ENCODE data around the gene SHQ1. TPM values are rescaled to one million over a fixed set of nuclear protein-coding genes. Genes with fewer than 3 reads are reported as not detected.

The SHQ1 gene
- total and polyA plus RNA-seq, 2 of the 4 experiments (the other 2 are of a cell fraction), result 10.4 to 19.4 TPM

DNA sequence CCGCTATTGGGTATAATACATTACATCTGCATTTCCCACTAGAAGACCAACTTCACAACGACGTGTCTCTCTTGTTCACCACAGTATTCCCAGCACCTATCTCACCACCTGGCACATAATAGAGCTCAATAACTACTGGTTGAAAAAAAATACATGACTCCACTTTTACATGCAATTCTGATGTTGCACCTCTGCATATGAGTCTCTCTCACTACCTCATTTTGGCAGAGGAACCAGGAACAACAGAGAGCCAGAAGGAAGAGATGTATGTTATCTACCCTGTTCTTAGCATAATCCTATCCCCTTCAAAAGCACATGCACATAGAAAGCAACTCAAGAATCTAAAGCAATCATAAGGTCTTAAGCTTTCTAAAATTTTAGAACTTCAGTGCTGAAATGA is 61.6 kb downstream of the SHQ1 start:
- H3K56ac ChIP-seq (ENCODE audit: extremely low read depth, insufficient read depth, low read length), result no peak overlapping the region
- TF ChIP-seq MAZ (IDR thresholded peaks at IDR 0.05; ENCODE audit: borderline replicate concordance, low read depth, low read length) (no peak), FOS (IDR thresholded peaks at IDR 0.05; ENCODE audit: low read depth, low read length) (no peak), RCOR1 (IDR thresholded peaks at IDR 0.05; ENCODE audit: insufficient replicate concordance, low read length) (no peak), RAD21 (IDR thresholded peaks at IDR 0.05; ENCODE audit: low read length) (no peak)
- TF ChIP-seq, protein P1, sequence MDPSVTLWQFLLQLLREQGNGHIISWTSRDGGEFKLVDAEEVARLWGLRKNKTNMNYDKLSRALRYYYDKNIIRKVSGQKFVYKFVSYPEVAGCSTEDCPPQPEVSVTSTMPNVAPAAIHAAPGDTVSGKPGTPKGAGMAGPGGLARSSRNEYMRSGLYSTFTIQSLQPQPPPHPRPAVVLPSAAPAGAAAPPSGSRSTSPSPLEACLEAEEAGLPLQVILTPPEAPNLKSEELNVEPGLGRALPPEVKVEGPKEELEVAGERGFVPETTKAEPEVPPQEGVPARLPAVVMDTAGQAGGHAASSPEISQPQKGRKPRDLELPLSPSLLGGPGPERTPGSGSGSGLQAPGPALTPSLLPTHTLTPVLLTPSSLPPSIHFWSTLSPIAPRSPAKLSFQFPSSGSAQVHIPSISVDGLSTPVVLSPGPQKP (IDR thresholded peaks at IDR 0.05; ENCODE audit: borderline replicate concordance, low read depth, low read length), result no peak
- CTCF ChIA-PET, result no interaction called here

More for the DNA sequence above, 61.6 kb downstream of the SHQ1 start:
- DNase-seq, result no peak
- 100% methylated on average over 1 of the region's 3 CpGs; no CpG with 5 or more reads in 1 of the 2 experiments for WGBS, 2 experiments (ENCODE audit: extremely low coverage in 2 of 2, insufficient read length in 1 of 2)
- no peak overlapping the region for H2BK15ac ChIP-seq (ENCODE audit: low read depth, low read length)
- H3K4me2 ChIP-seq (ENCODE audit: low read depth, low read length), result no peak overlapping the region
- H2BK120ac ChIP-seq (ENCODE audit: low read depth, low read length), result no peak overlapping the region
- no peak overlapping the region for H3K27ac ChIP-seq (ENCODE audit: insufficient read depth, low read length)
- dilution Hi-C loops (cut with HindIII; ENCODE audit: low sequenced_read_pairs, unreplicated experiment), result no loop called here
- H4K5ac ChIP-seq (ENCODE audit: low read depth, low read length), result no peak overlapping the region
- no peak overlapping the region for H3K18ac ChIP-seq (ENCODE audit: low read depth, low read length)
- no peak overlapping the region for H2AK5ac ChIP-seq (ENCODE audit: low read depth, low read length)
- no peak overlapping the region for H3K23ac ChIP-seq (ENCODE audit: low read depth, low read length)
- H2AK9ac ChIP-seq (replicated peaks; ENCODE audit: low read depth, low read length, poor library complexity), result no peak overlapping the region
- no peak for ATAC-seq (ENCODE audit: low read depth)
- no peaks in the 10 kb centered on the region for H3K9me3 ChIP-seq (ENCODE audit: control insufficient read depth, insufficient read depth, low read length)
- no peak overlapping the region for H2AFZ ChIP-seq (replicated peaks; ENCODE audit: low read length, poor library complexity)
- H3K9ac ChIP-seq (ENCODE audit: low read depth, low read length), result no peak overlapping the region
- H3K4me3 ChIP-seq (ENCODE audit: insufficient read depth, low read depth, low read length), result no peak overlapping the region
- H4K8ac ChIP-seq (ENCODE audit: low read depth in 2 of 2, low read length in 2 of 2), result no peak overlapping the region
- no peak overlapping the region for H3K4ac ChIP-seq (ENCODE audit: low read depth, low read length)
- H3K9me1 ChIP-seq (ENCODE audit: insufficient read depth, low read length), result peaks cover 3% of the 10 kb centered on the region; the same call in 1 of the 2 replicates
- H2BK5ac ChIP-seq (ENCODE audit: low read depth, low read length, poor library complexity, severe bottlenecking), result no peak overlapping the region
- in situ Hi-C loops (cut with MboI; ENCODE audit: low sequenced_read_pairs), result no loop called here
- H3K36me3 ChIP-seq (ENCODE audit: control insufficient read depth, insufficient read depth, low read length), result peaks cover 6% of the 10 kb centered on the region
- no peaks in the 10 kb centered on the region for H3K79me1 ChIP-seq (ENCODE audit: low read depth in 1 of 2, low read length in 2 of 2)
- H2BK20ac ChIP-seq (ENCODE audit: low read depth, low read length), result no peak overlapping the region
- intact Hi-C loops (cut with micrococcal nuclease), result no loop called here
- no peaks in the 10 kb centered on the region for H4K20me1 ChIP-seq (ENCODE audit: insufficient read depth, low read length)
- no peak overlapping the region for H4K91ac ChIP-seq (ENCODE audit: insufficient read depth, low read depth, low read length)
- no TSS peak for BruUV-seq (replicated peaks)
- POLR2A ChIA-PET (ENCODE audit: unreplicated experiment), result no interaction called here
- no peaks in the 10 kb centered on the region for H3K4me1 ChIP-seq (ENCODE audit: control insufficient read depth, insufficient read depth, low read length)
- no peak overlapping the region for H3K14ac ChIP-seq (replicated peaks; ENCODE audit: low read depth, low read length)
- no peaks in the 10 kb centered on the region for H3K27me3 ChIP-seq (ENCODE audit: control insufficient read depth, insufficient read depth, low read length)
